Gastroesophageal sphincter (tissue), 3 donors: ENCODE measurements around the gene SINHCAF.

ENCODE experiments used
- CTCF ChIP-seq, 4 experiments: fragments of 200-600 bp in 2 of 4; fragments of 450-650 bp in 2 of 4; sonication (generic) in 1 of 4; IDR thresholded peaks; one replicate each; pipeline ENCODE4 v1.5.1; 2017 to 2019; ENCODE audit warnings: antibody characterized with exemption in 4 of 4, mild to moderate bottlenecking in 2 of 4, moderate library complexity in 2 of 4
- POLR2AphosphoS5 ChIP-seq: sonication (generic); formaldehyde crosslinking; IDR thresholded peaks from one replicate; pipeline ENCODE4 v1.6.1; 2017; ENCODE audit warnings: antibody characterized with exemption

GRCh38 chr12:31288381-31288780, 37.6 kb downstream of the SINHCAF start:
- TF ChIP-seq CTCF (IDR thresholded peaks at IDR 0.05) (no peak), POLR2AphosphoS5 (no peak)
